8988T (cell line): ENCODE measurements around the gene ELAC1.
"Not testable (repeated sequence)": the region's sequence is repeated elsewhere in the genome, so short reads cannot be mapped to it uniquely, and the experiment has no call there.

ENCODE experiments used
- DNase-seq: peaks from one replicate; pipeline ENCODE4 v3.0.0; 2011

ELAC1 gene, protein sequence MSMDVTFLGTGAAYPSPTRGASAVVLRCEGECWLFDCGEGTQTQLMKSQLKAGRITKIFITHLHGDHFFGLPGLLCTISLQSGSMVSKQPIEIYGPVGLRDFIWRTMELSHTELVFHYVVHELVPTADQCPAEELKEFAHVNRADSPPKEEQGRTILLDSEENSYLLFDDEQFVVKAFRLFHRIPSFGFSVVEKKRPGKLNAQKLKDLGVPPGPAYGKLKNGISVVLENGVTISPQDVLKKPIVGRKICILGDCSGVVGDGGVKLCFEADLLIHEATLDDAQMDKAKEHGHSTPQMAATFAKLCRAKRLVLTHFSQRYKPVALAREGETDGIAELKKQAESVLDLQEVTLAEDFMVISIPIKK

DNA sequence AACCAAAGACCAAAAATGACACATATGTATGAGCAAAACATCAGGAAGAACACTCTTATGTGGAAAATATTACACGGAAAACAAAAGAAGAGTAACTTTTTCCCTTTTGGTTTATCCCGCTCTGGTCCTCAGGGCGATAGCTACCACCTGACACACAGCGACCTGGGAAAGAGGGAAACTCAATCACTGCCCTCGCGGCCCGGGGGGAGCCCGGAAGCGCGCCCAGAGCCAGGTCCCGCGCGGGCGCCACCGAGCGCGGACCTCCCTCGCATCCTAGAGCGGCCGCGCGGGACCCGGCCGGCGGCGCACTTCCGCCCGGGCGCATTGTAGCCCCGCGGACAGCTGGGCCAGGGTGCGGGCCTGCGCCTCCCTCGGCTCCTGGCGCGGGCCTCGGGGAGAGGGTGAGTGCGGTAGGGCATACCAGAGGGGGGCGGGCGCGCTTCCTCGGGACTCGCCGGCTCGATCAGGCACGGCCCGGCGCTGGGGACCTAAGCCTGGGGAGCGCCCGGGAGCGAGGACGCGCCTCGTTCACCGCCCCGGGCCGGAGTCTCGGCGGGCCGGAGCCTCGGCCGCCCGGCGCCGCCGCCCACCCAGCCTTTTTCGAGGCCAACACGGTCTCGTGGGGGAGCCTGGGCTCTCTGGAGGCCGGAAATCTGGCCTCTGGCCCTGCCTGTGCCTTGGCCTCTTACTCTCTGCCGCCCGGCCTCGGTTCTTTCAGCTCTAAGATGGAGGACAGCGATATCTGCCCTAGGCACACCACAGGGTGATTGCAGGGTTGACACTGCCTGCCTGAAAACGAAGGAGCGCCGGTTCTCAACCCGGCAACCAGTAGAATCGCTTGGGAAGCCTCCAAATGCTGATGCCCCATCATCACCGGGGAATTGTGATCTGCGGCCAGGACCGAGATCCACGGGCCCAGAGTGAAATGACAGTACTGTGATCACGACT is at the start of gene ELAC1:
Gene ELAC1, plus strand, starts transcription at position 327 of the 948 bp plus-strand sequence. CDS start 6,365 bp downstream, outside the sequence.
- DNase-seq: no peak

DNA sequence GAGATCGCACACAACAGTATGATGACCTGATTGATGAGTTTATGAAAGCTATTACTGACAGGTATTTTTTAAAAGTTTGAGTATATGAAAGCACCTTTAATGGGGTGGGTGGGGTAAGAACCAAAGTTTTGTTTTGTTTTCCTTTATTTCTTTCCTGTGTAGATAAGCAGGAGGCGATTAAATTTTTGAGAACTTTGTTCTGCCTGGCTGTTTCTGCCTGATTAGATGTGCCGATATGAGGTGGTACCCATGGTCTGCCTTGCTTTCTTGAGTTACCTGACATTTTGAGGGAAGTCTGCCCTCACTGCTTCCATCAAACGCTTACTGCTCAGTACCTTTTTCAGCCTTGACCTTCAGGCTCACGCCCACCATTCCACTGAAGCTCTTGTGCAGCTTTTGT is 49.7 kb upstream of the ELAC1 start:
- no peak for DNase-seq

DNA sequence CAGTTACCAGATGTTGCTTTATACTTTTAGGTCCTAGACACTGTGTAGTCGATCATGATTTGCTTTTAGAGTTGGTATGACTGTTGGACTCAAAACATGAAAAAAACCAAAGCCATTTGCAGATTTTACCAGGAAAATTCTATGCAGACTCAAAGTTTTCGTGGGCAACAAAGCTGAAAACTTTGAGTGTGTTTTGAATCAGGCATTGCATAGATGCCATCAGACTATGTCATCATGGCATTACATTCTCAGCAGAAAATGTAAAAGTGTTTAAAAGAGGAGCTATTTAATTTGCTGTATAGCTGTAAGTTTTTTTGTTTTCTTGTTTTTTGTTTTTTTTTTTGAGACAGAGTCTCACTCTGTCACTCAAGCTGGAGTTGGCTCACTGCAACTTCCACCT is 43.5 kb upstream of the ELAC1 start:
- no peak for DNase-seq

DNA sequence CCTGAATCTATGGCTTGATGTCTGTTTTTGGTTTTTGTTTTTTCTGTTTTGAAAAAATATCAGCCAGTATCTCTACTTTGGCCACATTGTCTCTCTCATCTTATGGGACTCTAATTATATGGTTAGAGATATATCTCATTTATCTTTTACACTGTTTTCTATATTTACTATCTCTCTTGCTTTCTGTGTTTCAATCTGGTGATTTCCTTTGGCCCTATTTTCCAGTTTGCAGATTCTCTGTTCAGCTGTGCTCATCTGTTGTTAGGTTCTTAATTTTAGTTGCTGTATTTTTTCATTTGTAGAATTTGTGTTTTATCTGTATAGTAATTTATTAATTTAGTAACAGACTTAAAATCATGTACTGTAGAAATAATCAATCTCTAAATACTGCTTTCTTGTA is 41.3 kb upstream of the ELAC1 start:
- no peak for DNase-seq

DNA sequence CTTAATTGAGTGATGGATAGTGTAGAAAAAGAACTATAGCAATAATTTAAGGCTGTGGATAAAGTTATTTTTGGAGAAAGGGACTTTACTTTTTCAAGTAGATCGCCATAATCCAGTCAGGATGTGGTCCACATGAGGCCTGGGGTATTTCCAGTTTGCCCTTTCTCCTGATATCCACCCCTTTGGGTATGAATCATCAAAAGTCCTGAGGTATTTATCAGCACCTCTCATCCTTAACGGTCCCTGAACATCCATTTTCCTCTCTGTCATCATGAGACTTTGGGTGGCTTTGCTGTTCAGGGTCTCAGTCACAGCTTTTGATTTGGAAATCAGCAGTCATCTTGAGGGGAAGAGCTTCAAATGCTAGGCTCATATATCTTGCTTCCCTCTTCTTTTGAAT is 39.3 kb upstream of the ELAC1 start:
- DNase-seq: no peak

DNA sequence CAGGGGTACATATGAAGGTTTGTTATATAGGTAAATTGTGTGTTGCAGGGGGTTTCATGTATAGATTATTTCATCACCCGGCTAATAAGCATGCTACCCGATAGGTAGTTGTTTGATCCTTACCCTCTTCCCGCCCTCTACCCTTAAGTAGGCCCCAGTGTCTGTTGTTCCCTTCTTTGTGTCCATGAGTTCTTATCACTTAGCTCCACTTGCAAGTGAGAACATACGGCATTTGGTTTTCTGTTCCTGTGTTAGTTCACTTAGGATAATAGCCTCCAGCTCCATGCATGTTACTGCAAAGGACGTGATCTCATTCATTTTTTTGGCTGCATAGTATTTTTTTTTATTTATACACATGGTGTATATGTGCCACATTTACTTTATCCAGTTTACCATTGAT is 34.2 kb upstream of the ELAC1 start:
- no peak for DNase-seq

DNA sequence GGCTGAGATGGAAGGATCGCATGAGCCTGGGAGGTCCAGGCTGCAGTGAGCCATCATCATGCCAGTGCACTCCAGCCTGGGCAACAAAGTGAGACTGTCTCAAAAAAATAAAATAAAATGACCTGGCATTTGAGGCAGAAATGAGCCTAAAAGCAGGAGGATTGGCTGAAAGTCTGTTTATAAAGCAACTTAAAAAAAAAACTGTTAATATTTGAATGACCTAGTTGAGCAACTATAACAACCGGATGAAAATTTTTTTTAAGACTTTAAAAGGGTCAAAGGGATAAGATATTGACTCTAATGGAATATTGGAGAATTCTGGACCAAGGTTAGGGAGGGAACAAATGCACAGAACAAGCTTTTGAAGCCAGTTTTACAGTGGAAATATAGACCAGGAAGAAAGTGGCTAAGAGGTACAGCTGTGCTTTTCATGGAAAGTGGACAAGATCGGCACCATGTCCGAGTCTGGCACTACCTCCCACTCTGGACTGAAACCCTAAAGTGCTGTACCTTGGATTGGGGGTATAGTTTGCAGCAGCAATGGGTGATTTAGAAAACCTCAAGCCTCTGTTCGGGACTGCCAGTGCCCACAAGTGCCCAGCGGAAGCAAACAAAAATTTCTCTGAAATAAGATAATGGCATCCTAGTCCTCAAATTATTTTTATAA is 33.2 kb upstream of the ELAC1 start:
- no peak for DNase-seq

DNA sequence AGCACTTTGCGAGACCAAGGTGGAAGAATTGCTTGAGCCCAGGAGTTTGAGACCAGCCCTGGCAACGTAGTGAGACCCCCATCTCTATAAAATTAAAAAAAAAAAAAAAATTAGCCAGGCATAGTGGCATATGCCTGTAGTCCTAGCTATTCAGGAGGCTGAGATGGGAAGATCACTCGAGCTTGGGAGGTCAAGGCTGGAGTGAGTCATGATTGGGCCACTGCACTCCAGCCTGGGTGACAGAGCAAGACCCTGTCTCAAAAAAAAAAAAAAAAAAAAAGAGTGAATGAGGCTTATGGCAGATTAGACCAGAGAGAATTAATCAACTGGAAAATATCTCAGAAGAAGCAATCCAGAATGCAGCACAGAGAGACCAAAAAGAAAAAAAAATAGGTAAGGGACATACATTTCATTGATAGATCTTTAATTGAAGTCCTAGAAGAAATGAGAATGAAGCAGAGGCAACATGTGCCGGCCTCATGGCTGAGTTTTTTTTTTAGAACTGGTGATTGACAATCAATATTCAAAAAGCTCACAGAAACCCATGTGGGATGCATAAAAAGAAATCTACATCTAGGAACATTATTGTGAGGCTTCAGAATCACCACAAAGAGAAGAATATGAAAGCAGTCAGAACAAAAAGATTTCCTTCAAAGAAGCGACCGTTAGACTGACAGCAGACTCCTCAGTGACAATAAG is 32.2 kb upstream of the ELAC1 start:
- DNase-seq: no peak

DNA sequence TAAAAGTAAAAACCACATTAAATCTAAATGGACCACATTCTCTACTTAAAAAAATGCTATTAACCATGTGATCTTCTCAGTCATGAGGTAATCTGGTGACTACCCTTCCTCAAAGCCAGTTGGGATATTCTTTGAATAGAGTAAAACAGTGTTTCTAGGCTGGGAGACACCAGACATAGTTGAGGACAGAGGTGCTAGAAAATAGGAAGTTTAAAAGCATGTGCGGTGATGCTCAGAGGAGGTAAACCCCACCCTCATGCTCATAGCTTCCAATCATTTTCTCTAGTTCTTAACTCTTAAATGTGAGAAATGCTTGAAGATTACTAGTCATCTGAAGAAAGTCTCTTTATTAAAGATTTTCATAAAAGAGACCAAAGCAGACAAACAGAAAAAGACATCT is 30.7 kb upstream of the ELAC1 start:
- no peak for DNase-seq

DNA sequence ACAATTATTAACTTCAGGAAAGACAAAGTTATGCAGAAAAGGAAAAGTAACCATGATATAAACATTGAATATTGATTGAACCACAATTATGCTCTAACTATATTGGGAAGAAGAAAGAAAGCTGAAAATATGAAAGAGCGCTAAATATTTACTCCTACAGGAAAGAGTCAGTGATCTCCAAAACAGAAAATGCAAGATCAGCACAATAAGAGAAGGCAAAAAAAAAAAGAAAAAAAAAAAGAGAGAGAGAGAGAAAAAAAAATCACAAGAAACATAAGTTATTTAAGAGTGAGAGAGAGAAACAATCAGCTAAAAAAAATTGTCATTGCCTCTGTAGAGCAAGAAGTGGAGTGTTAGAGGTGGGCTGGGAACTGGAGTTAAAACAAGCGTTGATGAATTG is 28.9 kb upstream of the ELAC1 start:
- DNase-seq: no peak

DNA sequence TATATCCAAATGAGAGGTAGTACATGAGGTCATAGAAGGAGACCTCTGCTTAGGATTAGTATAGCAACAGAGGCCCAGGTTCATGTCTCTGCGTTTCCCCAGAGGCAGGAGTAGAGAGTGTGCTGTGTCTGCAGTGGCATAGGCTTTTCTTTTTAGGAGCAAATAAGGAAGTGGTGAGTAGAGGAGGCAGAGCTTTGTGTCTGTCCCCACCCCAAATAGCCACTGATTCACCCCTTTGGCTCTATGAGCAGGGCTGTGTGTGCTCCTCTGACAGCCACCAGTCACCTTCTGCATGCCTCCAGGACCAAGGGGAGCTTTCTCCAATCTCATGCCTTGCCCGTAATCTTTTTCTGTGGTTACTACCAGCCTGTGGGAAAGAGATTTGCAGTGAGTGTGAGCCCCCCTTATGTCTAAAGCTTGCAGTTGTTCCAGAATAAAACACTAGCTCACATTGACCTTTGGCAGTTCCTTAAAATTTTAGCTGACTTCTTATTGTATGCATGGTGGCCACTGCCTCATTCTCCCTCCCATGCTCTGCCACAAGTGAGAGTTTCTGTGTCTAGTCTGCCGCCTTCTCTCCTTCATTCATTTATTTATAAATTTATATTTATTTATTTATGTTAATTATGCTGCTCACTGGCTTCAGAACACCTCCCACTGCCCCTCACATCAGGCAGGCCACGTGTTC is 23.5 kb upstream of the ELAC1 start:
- no peak for DNase-seq

DNA sequence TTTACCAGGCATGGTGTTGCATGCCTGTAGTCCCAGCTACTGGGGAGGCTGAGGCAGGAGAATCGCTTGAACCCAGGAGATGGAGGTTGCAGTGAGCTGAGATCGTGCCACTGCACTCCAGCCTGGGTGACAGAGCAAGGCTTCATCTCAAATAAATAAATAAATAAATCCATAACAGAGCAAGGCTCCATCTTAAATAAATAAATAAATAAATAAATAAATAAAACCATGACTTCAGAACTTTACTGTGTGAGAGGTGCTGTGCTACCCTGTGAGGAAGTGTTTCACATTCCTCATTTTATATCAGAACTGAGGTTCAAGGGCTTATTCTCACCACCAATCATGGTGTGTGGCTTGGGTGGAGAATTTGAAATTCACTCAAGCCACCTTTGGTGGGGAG is 21.9 kb upstream of the ELAC1 start:
- DNase-seq: not testable (repeated sequence)

DNA sequence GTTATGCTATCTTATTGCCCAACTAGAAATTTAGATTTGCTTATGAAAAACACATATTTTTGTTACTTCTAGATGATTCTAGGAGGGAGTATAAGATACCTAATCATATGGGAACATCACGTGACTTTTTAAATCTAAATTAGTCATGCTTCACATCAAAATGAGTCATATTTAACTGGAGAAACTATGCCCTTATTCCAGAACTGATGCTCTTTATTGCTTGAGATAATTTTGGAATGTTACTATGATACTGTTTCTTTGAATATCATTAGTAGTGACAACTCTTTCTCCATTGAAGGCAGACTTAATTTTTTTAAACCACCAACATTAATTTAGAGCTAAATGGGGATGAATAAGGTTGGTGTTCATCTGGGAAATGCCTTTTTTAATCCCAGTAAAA is 19.9 kb upstream of the ELAC1 start:
- no peak for DNase-seq

DNA sequence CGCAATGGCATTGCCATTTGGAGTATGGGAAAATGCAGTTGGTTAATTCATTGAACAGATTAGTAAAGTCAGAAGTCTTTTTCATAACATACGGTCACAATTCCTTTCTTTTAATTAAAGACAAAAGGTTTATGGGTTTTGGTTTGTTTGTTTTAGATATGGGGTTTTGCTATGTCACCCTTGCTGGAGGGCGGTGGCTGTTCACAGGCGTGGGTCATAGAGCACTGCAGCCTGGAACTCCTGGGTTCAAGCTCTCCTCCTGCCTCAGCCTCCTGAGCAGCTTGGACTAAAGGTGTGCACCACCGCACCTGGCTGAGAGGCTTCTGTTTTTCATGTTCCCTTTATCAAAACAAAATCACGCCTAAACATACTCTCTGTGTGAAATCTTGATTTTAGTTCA is 18.7 kb upstream of the ELAC1 start:
- no peak for DNase-seq

DNA sequence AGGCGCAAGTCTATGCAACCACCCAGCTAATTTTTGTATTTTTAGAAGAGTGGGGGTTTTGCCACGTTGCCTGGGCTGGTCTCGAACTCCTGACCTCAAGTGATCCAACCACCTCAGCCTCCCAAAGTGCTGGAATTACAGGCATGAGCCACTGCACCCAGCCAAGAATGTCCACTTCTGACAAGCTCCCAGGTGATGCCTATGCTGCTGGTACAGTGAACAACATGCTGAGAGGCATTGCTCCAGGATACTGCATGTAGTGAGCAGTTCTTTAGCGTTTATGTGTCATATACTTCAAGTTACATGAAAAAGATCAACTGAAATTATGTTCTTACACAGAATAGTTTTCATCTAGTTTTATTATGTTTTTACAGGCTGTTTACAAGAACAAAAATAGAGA is 17.2 kb upstream of the ELAC1 start:
- no peak for DNase-seq

DNA sequence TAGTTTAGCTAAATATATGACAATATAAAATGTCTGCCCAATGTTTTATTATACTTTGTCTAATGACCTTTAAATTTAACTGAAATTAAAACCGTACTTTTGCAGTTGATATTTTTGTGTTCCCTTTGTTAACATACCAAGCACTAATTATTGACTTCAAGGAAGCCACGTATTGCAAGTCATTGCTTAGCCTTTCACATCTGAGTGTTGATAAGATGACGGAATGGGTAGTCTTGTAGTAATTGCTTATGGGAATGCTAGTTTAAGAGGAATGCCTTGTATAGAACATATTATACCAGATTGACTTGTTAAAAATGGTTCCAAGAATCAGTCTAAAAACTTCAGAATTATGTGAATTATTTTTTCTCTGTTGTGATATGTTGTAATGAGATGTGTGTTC is 14.0 kb upstream of the ELAC1 start:
- no peak for DNase-seq

DNA sequence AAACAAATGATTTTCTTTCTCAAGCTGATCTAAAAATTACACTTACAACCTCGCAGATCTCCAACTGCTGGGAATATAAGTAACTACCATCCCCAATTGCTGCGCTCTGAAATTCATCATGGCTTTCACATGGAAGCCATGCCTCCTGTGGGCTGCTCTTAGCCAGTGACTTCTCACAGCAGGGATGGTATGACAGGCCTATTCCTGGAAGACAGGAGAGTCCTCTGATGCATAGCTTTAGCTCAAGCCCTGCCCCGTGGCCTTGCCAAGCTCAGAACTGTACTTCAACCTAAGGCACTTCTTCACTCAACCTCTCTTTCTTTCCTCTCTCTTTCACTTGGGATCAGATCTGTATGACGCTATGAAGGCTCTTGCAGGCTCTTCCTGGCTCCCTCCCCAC is 12.6 kb upstream of the ELAC1 start:
- DNase-seq: no peak

DNA sequence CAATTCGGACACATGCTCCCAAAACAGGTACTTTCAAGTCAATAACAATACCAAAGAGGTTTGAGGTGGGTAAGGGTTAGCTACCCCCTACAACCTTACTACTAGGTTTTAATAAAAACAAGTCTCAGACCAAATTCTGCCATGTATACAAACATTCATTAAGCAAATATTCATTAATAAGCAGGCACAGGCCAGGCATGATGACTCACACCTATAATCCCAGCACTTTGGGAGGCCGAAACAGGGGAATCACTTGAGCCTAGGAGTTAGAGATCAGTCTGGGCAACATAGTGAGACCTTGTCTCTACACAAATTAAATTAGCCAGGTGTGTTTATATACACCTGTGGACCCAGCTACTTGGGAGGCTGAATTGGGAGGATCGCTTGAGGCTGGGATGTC is 11.7 kb upstream of the ELAC1 start:
- no peak for DNase-seq

DNA sequence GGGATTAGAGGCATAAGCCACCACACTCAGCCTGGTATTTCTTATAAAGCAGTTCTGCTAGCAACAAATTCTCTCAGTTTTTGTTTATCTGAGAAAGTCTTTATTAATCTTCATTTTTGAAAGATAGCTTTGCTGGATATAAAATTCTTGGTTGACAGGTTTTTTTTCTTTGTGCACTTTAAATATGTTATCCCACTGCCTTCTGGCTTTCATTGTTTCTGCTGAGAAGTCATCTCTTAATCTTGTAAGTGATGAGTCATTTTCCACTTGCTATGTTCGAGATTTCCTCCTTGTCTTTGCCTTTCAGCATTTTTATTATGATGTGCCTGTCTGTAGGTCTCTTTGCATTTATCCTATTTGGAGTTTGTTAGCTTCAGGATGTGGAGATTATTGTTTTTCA is 5.9 kb upstream of the ELAC1 start:
- no peak for DNase-seq

DNA sequence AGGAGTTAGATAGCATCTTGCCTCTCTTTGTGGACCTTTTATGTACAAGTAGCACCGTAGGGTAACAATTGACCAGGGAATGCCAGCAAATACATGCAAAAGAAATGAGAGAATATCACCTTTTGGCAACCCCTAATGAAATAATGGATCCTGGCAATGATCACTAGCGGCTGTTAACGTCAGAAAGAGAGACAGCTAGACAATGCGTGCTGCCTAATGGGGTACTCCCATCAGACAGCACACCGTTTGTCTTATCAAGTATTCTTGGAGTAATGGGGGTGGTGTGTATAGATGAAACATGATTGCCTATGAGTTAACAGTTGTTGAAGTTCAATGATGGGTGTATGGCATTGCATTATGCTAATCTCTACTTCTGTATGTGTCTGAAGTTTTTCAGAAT is 1.6 kb downstream of the ELAC1 start:
- no peak for DNase-seq

DNA sequence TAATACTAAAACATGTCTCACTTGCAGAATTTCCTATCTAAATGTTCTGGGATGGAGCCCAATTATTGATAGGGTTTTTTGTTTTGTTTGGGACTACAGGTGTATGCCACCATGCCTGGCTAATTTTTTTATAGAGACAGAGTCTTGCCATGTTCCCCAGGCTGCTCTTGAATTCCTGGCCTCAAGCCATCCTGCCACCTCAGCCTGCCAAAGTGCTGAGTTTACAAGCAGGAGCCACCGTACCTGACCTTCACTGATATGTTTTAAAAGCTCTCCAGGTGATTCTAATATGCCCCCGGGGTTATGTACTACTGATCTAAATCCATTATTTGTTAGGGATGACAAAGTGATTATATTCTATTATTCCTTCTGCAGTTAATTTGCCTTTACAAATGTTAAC is 2.2 kb downstream of the ELAC1 start:
- DNase-seq: no peak

DNA sequence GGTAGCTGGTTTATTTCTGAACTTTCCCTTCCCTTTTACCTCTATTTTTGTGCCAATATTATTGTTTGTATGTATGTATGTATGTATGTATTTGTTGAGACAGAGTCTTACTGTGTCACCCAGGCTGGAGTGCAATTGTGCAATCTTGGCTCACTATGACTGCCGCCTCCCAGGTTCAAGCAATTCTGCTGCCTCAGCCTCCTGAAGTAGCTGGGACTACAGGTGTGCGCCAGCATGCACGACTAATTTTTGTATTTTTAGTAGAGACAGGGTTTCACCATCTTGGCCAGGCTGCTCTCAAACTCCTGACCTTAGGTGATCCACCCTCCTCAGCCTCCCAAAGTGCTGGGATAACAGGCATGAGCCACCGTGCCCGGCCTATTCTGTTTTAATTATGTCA is 4.6 kb downstream of the ELAC1 start:
- not testable (repeated sequence) for DNase-seq
